Epithelial cell of esophagus (primary cell): ENCODE measurements around the gene CD6.
A peak's percentile ranks its signal among the peaks of the same experiment; 100 is the strongest.

Experiments used
- DNase-seq: peaks from one replicate; pipeline ENCODE4 v3.0.0; 2010; ENCODE audit warnings: low read depth
- H3K4me3 ChIP-seq: 2 replicates; pipeline ENCODE4 v1.5.1; 2011; ENCODE audit warnings: mild to moderate bottlenecking, low read length, control low read depth
- TF ChIP-seq, protein P1 (sequence below): IDR thresholded peaks from 2 replicates; pipeline ENCODE4 v1.5.1; 2011; ENCODE audit warnings: low read depth, mild to moderate bottlenecking, low read length, control low read depth, inconsistent platforms; ENCODE audit not compliant: insufficient read depth; ENCODE audit errors: missing control alignments

Gene CD6

DNA sequence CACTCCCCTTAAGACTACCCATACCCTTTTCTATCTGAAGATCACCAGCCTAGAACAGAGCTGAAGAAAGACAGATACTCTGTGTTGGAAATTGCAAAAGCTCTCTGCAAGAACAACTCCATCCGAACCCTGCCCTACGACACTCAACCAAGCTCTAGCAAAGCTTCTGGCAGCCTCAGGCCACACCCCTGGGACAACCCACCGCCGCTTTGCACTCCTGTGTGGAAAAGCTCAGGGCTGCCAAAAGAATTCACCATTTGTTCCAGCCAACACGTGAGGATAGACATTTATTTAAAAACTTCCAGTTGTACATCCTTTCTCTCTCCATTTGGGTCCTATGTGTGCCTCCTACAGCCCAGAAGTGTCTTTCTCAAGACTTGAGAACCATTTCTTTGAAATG lies 68.4 kb downstream of the CD6 start:
- H3K4me3 ChIP-seq: no peak overlapping the region
- TF ChIP-seq, protein P1, sequence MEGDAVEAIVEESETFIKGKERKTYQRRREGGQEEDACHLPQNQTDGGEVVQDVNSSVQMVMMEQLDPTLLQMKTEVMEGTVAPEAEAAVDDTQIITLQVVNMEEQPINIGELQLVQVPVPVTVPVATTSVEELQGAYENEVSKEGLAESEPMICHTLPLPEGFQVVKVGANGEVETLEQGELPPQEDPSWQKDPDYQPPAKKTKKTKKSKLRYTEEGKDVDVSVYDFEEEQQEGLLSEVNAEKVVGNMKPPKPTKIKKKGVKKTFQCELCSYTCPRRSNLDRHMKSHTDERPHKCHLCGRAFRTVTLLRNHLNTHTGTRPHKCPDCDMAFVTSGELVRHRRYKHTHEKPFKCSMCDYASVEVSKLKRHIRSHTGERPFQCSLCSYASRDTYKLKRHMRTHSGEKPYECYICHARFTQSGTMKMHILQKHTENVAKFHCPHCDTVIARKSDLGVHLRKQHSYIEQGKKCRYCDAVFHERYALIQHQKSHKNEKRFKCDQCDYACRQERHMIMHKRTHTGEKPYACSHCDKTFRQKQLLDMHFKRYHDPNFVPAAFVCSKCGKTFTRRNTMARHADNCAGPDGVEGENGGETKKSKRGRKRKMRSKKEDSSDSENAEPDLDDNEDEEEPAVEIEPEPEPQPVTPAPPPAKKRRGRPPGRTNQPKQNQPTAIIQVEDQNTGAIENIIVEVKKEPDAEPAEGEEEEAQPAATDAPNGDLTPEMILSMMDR: no peak
- DNase-seq: no peak

DNA sequence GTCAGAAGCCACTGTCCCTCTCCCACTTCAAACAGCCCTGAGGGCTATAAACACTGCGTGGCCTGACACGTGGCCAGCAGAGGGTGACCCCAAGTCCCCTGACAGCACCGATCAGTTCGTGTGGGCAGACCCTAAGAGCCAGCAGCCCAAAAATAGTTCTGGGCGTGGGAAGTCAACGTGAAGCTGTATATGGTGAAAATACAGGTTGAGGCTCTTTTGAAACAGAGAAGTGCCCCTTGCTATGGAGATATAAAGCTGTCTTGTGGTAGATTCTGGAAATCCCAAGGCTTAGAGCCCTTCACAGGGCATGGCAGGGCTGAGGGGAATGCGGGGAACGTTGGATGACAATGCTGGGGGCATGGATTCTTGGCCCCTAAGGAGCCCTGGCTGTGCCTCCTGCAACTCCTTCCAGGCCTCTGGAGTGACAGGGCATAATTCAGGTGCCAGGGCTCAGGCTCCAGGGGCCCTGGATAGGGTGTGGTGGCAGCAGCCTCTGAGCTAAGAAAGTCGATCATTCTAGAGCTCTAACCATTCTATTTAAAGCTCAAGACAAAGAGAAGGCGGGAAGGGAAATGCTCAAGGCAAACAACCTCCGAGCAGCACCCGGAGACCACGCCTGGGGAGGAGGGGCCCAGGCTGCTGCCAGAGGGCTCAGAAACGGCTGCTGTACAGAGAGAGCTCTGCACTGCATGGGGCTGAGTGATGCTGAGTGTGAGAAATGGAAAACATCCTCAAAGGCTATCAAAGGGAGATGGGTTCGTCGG lies 70.5 kb downstream of the CD6 start:
- no peak overlapping the region for H3K4me3 ChIP-seq
- TF ChIP-seq, protein P1: no peak
- no peak for DNase-seq

- TF ChIP-seq, protein P1: no peak
- no peak for DNase-seq
- no peak overlapping the region for H3K4me3 ChIP-seq
Measured at GRCh38 chr11:61042537-61042936, 71.1 kb downstream of the CD6 start.

DNA sequence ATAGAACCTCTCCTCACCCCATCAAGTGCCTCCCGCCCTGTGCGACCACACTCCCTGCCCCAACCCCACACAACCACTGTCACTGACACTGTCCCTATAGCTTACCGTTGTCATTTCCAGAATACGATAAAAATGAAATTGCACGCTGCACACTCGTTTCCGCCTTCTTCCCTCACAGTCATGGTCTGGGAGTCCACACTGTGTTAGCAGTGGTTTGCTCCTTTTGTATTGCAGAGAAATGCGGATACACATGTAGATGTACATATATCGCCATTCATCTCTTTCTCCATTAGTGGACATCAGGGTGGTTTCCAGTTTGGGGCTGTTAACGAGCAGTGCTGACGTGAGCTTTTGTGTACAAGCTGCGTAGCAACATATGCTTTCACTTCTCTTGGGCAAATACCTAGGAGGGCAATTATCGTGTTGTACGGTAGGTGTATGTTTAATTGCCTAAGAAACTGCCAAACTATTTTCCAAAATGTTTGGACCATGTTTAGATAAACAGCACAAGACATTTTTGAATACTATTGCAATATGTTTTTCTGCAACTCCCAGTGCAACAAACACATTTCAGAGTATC lies 71.6 kb downstream of the CD6 start:
- no peak for DNase-seq
- no peak overlapping the region for H3K4me3 ChIP-seq
- TF ChIP-seq, protein P1: no peak

DNA sequence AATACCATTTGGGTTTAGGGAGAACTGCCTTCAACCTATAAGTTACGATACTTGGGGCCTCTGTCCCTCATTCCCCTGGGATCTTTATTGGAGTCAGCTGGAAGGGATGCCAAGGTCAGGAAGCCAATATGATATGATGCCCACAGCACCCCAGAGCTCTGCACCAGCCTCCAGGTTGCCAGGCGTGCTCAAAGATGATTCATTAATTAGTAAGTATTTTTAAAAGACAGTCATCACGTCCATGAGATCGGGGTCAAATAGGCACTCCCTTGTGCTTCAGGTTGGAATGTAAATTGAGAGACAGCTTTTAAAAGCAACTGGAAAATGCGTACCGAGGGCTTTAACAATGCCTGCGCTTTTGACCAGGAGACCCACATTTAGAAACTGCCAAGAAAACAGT lies 73.8 kb downstream of the CD6 start:
- H3K4me3 ChIP-seq: no peak overlapping the region
- TF ChIP-seq, protein P1: no peak
- DNase-seq: peak; percentile 76

DNA sequence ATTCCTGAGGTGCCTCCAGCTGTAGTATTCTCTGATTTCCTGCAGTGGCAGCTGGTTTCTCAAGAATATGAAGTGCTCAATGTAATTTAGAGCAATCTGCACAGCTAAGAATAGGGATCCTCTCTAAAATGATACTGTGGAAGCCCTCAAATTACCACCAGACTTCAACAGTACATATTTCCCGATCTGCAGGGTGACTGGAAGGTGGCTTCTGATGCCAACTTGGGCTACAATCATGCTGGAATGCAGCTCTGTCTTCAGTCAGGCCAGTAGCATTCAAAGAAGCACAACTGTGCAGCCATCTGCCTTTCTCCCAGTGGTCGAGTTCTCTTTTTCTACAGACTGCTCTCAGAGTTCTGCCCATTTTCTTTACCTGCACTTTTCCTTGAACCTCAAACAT lies 75.4 kb downstream of the CD6 start:
- TF ChIP-seq, protein P1: no peak
- DNase-seq: no peak
- no peak overlapping the region for H3K4me3 ChIP-seq

- no peak overlapping the region for H3K4me3 ChIP-seq
- TF ChIP-seq, protein P1: no peak
- DNase-seq: no peak
Measured at GRCh38 chr11:61048368-61049062, 77.0 kb downstream of the CD6 start.
